Caco-2 (cell line): ENCODE measurements around the gene KIF21A. TPM values are rescaled to one million over a fixed set of nuclear protein-coding genes. Genes with fewer than 3 reads are reported as not detected.

ENCODE experiments used
- BruUV-seq: library from RNA; stranded (reverse); fragments of 400-500 nt; replicated peaks from 2 replicates; lab custom pipeline; 2021; lab: Mats Ljungman, UMichigan
- CTCF ChIA-PET: fragments of 300-600 bp; sonication (Branson Sonifier 250); formaldehyde crosslinking; loops from one replicate; lab custom pipeline; 2022; ENCODE audit warnings: antibody characterized with exemption; lab: Charles Lee
- POLR2A ChIA-PET: fragments of 300-600 bp; sonication (Branson Sonifier 250); formaldehyde crosslinking; loops from one replicate; lab custom pipeline; 2022; ENCODE audit warnings: antibody characterized with exemption; lab: Charles Lee
- DNase-seq, 2 experiments: peaks; one replicate each; pipeline versions ENCODE4 v3.0.0 to v3.0.0-alpha.2; 2020 to 2022
- H3K27me3 ChIP-seq: replicated peaks from 2 replicates; pipeline ENCODE4 v1.6.0; 2011; ENCODE audit warnings: low read length; ENCODE audit not compliant: control insufficient read depth, insufficient read depth
- H3K36me3 ChIP-seq: 2 replicates; pipeline ENCODE4 v1.5.1; 2011; ENCODE audit warnings: low read length; ENCODE audit not compliant: control insufficient read depth, insufficient read depth
- H3K4me1 ChIP-seq: fragments of 250-450 bp; sonication (Bioruptor Pico); 2 replicates; pipeline ENCODE4 v1.5.1; 2020; ENCODE audit warnings: mild to moderate bottlenecking
- H3K4me3 ChIP-seq: 2 replicates; pipeline ENCODE4 v1.5.1; 2011; ENCODE audit warnings: low read depth, mild to moderate bottlenecking, control low read depth, low read length
- H3K9me3 ChIP-seq: fragments of 250-450 bp; sonication (Bioruptor Pico); 2 replicates; pipeline ENCODE4 v1.5.1; 2020; ENCODE audit warnings: mild to moderate bottlenecking, moderate library complexity
- H3K27ac Mint-ChIP-seq: one replicate; pipeline ENCODE4 v1.8.0; 2022; ENCODE audit warnings: mixed read lengths; ENCODE audit not compliant: unreplicated experiment
- H3K27me3 Mint-ChIP-seq: one replicate; pipeline ENCODE4 v1.8.0; 2022; ENCODE audit warnings: mixed read lengths; ENCODE audit not compliant: insufficient read depth, unreplicated experiment
- H3K36me3 Mint-ChIP-seq: one replicate; pipeline ENCODE4 v1.8.0; 2022; ENCODE audit warnings: mild to moderate bottlenecking, mixed read lengths; ENCODE audit not compliant: insufficient read depth, unreplicated experiment
- H3K4me1 Mint-ChIP-seq: one replicate; pipeline ENCODE4 v1.8.0; 2022; ENCODE audit warnings: low read depth, mixed read lengths; ENCODE audit not compliant: unreplicated experiment
- H3K4me3 Mint-ChIP-seq: one replicate; pipeline ENCODE4 v1.8.0; 2022; ENCODE audit warnings: mild to moderate bottlenecking, moderate library complexity, mixed read lengths; ENCODE audit not compliant: unreplicated experiment
- H3K9me3 Mint-ChIP-seq: one replicate; pipeline ENCODE4 v1.8.0; 2022; ENCODE audit warnings: mixed read lengths; ENCODE audit not compliant: unreplicated experiment
- CTCF ChIP-seq, 2 experiments: fragments of 200-600 bp in 1 of 2; IDR thresholded peaks; 1 replicate in 1 of 2; 2 replicates in 1 of 2; pipeline versions ENCODE4 v1.5.1 to v1.8.0; 2011 to 2022; ENCODE audit warnings: antibody characterized with exemption in 1 of 2, control low read depth in 1 of 2, inconsistent platforms in 1 of 2, low read depth in 1 of 2, low read length in 1 of 2, mild to moderate bottlenecking in 1 of 2, moderate library complexity in 1 of 2; ENCODE audit not compliant: insufficient read depth in 1 of 2, severe bottlenecking in 1 of 2, unreplicated experiment in 1 of 2
- intact Hi-C: fragments of 100-400 bp; cut with micrococcal nuclease; formaldehyde crosslinking; loops from one replicate; pipeline ENCODE4 v1.10.0; 2022; ENCODE audit not compliant: unreplicated experiment
- total RNA-seq: library from RNA; stranded (reverse); gene quantifications from 2 replicates; pipeline ENCODE4 v1.2.3, GENCODE V29; 2022

KIF21A gene
- total RNA-seq, 1 experiment from 2014 or later = 77.5 TPM

GRCh38 chr12:39464976-39465695, 22.2 kb upstream of the KIF21A start:
- Histone ChIP-seq H3K9me3 (0 out of 2 replicates have a peak, but pooled peaks cover 4% of the 10 kb centered on the region), H3K4me3 (no peak overlapping the region), H3K4me1 (no peaks in the 10 kb centered on the region), H3K27me3 (no peaks in the 10 kb centered on the region), H3K36me3 (no peaks in the 10 kb centered on the region)
- ChIA-PET CTCF (no interaction called here), POLR2A (no interaction called here)
- peaks cover 3% of the 10 kb centered on the region for H3K27me3 Mint-ChIP-seq
- H3K36me3 Mint-ChIP-seq = no peaks in the 10 kb centered on the region
- H3K4me1 Mint-ChIP-seq = no peaks in the 10 kb centered on the region
- intact Hi-C loops = no loop called here
- H3K9me3 Mint-ChIP-seq = no peaks in the 10 kb centered on the region
- BruUV-seq = no TSS peak
- H3K27ac Mint-ChIP-seq = no peak overlapping the region
- no peak for DNase-seq
- no peak overlapping the region for H3K4me3 Mint-ChIP-seq
- no peak for TF ChIP-seq CTCF (IDR thresholded peaks at IDR 0.05; ENCODE audit: insufficient read depth in 1 of 2, low read depth in 1 of 2, low read length in 1 of 2, severe bottlenecking in 1 of 2, unreplicated experiment in 1 of 2)

- no peaks in the 10 kb centered on the region for H3K36me3 Mint-ChIP-seq
- POLR2A ChIA-PET = no interaction called here
- intact Hi-C loops = no loop called here
- CTCF ChIA-PET = no interaction called here
- no peak overlapping the region for H3K27ac Mint-ChIP-seq
- no peaks in the 10 kb centered on the region for H3K9me3 Mint-ChIP-seq
- no peaks in the 10 kb centered on the region for H3K4me1 Mint-ChIP-seq
- no peak overlapping the region for H3K4me3 Mint-ChIP-seq
- peaks cover 3% of the 10 kb centered on the region for H3K27me3 Mint-ChIP-seq
- Histone ChIP-seq H3K9me3 (no peaks in the 10 kb centered on the region), H3K36me3 (no peaks in the 10 kb centered on the region), H3K4me3 (no peak overlapping the region), H3K4me1 (no peaks in the 10 kb centered on the region), H3K27me3 (no peaks in the 10 kb centered on the region)
- no peak for TF ChIP-seq CTCF (IDR thresholded peaks at IDR 0.05; ENCODE audit: insufficient read depth in 1 of 2, low read depth in 1 of 2, low read length in 1 of 2, severe bottlenecking in 1 of 2, unreplicated experiment in 1 of 2)
- no peak for DNase-seq
- no TSS peak for BruUV-seq
Observed at GRCh38 chr12:39461059-39461458, 18.1 kb upstream of the KIF21A start.

- H3K4me3 ChIP-seq = no peak overlapping the region
- intact Hi-C loops = no loop called here
- ChIA-PET CTCF (no interaction called here), POLR2A (no interaction called here)
- H3K36me3 Mint-ChIP-seq = no peaks in the 10 kb centered on the region
- H3K4me3 Mint-ChIP-seq = no peak overlapping the region
- no peak for TF ChIP-seq CTCF (IDR thresholded peaks at IDR 0.05; ENCODE audit: insufficient read depth in 1 of 2, low read depth in 1 of 2, low read length in 1 of 2, severe bottlenecking in 1 of 2, unreplicated experiment in 1 of 2)
- no peaks in the 10 kb centered on the region for H3K4me1 Mint-ChIP-seq
- BruUV-seq = no TSS peak
- no peaks in the 10 kb centered on the region for H3K4me1 ChIP-seq
- H3K27me3 Mint-ChIP-seq = no peaks in the 10 kb centered on the region
- no peak for DNase-seq
- H3K9me3 ChIP-seq = no peaks in the 10 kb centered on the region
- no peak overlapping the region for H3K27ac Mint-ChIP-seq
- no peaks in the 10 kb centered on the region for H3K9me3 Mint-ChIP-seq
- no peaks in the 10 kb centered on the region for H3K36me3 ChIP-seq
- H3K27me3 ChIP-seq = no peaks in the 10 kb centered on the region
Observed at GRCh38 chr12:39459027-39459434, 16.1 kb upstream of the KIF21A start.
